ENCODE results near the gene LYZ.

Gene LYZ

DNA sequence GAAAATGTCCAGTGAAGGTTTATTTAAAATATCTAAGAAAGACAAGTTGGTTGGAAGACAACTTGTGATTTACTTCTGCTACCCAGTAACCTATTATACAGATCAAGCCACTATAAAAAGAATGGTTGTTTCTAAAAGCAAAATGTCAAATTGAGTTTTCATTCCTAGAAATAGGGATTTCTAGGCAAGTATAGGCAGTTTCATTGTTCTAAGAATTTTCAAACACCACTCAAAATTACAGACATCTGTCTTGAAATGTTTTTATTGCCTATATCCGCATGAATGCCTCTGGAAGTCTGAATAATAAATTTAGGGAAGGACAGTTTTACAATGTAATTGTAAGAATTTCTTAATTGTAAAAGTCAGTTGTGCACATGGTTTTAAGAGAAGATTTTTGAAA, 20.0 kb downstream of the LYZ start:
- Histone ChIP-seq H3K4me1 (ENCODE audit: control insufficient read depth in 1 of 2, insufficient read depth in 1 of 2, low read depth in 1 of 2, low read length in 1 of 2) (no peaks in the 10 kb centered on the region), H3K9me3 (no peaks in the 10 kb centered on the region), H3K36me3 (peaks cover 17% of the 10 kb centered on the region), H3K4me3 (ENCODE audit: low read depth in 1 of 2, low read length in 1 of 2) (no peak overlapping the region), H3K27ac (no peak overlapping the region), H3K27me3 (no peaks in the 10 kb centered on the region)
- TF ChIP-seq, protein P1, sequence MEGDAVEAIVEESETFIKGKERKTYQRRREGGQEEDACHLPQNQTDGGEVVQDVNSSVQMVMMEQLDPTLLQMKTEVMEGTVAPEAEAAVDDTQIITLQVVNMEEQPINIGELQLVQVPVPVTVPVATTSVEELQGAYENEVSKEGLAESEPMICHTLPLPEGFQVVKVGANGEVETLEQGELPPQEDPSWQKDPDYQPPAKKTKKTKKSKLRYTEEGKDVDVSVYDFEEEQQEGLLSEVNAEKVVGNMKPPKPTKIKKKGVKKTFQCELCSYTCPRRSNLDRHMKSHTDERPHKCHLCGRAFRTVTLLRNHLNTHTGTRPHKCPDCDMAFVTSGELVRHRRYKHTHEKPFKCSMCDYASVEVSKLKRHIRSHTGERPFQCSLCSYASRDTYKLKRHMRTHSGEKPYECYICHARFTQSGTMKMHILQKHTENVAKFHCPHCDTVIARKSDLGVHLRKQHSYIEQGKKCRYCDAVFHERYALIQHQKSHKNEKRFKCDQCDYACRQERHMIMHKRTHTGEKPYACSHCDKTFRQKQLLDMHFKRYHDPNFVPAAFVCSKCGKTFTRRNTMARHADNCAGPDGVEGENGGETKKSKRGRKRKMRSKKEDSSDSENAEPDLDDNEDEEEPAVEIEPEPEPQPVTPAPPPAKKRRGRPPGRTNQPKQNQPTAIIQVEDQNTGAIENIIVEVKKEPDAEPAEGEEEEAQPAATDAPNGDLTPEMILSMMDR (IDR thresholded peaks at IDR 0.05): no peak

DNA sequence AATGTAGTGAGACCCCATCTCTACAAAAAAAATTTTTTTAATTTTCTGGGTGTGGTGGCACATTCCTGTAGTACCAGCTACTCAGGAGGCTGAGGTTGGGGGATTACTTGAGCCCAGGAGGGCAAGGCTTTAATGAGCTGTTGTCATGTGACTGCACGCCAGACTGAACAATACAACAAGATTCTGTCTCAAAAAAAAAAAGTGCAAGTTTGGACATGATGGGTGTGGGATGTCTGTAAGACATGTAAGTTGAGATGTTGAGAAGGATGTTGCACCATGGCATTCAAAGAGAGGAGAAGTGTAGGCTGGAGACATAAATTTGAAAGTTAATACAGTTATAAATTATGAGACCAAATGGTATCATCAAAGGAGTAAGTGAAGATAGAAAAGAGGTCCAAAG, 34.9 kb downstream of the LYZ start:
- Histone ChIP-seq H3K4me1 (ENCODE audit: control insufficient read depth in 1 of 2, insufficient read depth in 1 of 2, low read depth in 1 of 2, low read length in 1 of 2) (no peaks in the 10 kb centered on the region), H3K27me3 (no peaks in the 10 kb centered on the region), H3K9me3 (no peaks in the 10 kb centered on the region), H3K36me3 (peaks cover 7% of the 10 kb centered on the region), H3K4me3 (ENCODE audit: low read depth in 1 of 2, low read length in 1 of 2) (no peak overlapping the region), H3K27ac (no peak overlapping the region)
- TF ChIP-seq, protein P1 (IDR thresholded peaks at IDR 0.05): no peak

- Histone ChIP-seq H3K4me1 (ENCODE audit: control insufficient read depth in 1 of 2, insufficient read depth in 1 of 2, low read depth in 1 of 2, low read length in 1 of 2) (no peaks in the 10 kb centered on the region), H3K9me3 (no peaks in the 10 kb centered on the region), H3K36me3 (peaks cover 7% of the 10 kb centered on the region), H3K27ac (no peak overlapping the region), H3K4me3 (ENCODE audit: low read depth in 1 of 2, low read length in 1 of 2) (no peak overlapping the region), H3K27me3 (no peaks in the 10 kb centered on the region)
- TF ChIP-seq, protein P1 (IDR thresholded peaks at IDR 0.05): no peak
Observed at GRCh38 chr12:69385038-69385437, 36.9 kb downstream of the LYZ start.

DNA sequence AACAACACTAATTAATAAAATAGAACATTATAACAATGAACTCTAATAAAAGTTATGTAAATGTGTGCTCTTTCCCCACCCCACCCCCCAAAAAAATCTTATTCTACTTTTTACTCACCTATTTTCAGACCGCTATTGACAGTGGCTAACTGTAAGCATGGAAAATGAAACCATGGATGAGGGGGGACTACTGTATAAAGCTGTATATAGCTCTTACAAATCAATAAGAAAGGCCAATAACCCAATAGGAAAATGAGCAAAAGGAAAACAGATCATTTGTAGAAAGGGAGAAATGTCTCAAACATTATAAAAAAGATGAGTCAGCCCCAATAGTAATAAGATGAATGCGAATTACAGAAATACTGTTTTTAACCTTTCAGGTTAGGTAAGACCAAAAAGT, 38.7 kb downstream of the LYZ start:
- Histone ChIP-seq H3K9me3 (no peaks in the 10 kb centered on the region), H3K4me1 (ENCODE audit: control insufficient read depth in 1 of 2, insufficient read depth in 1 of 2, low read depth in 1 of 2, low read length in 1 of 2) (no peaks in the 10 kb centered on the region), H3K36me3 (peaks cover 7% of the 10 kb centered on the region), H3K27me3 (no peaks in the 10 kb centered on the region), H3K4me3 (ENCODE audit: low read depth in 1 of 2, low read length in 1 of 2) (no peak overlapping the region), H3K27ac (no peak overlapping the region)
- TF ChIP-seq, protein P1 (IDR thresholded peaks at IDR 0.05): no peak

GRCh38 chr12:69388371-69388770, 40.2 kb downstream of the LYZ start:
- Histone ChIP-seq H3K9me3 (no peaks in the 10 kb centered on the region), H3K4me3 (ENCODE audit: low read depth in 1 of 2, low read length in 1 of 2) (no peak overlapping the region), H3K4me1 (ENCODE audit: control insufficient read depth in 1 of 2, insufficient read depth in 1 of 2, low read depth in 1 of 2, low read length in 1 of 2) (no peaks in the 10 kb centered on the region), H3K36me3 (peaks cover 7% of the 10 kb centered on the region), H3K27me3 (no peaks in the 10 kb centered on the region), H3K27ac (no peak overlapping the region)
- TF ChIP-seq, protein P1 (IDR thresholded peaks at IDR 0.05): no peak

DNA sequence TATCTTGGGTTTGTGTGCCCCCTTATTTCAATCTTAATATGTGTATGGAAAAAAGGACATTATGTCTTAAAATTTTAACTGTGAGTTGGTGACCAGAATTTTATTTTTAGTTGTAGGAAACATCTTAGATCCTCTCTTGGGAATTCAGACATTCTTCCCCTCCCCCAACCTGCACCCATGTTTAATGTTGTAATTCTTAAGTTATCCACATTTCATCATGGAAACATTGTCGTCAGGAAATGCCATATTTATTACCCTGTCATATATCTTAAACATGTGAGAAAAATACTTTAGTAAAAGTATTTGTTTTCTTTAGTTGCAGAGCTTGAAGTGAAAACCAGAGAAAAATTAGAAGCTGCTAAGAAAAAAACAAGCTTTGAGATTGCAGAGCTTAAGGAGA, 41.6 kb downstream of the LYZ start:
- TF ChIP-seq, protein P1 (IDR thresholded peaks at IDR 0.05): no peak
- H3K4me1 ChIP-seq (ENCODE audit: control insufficient read depth in 1 of 2, insufficient read depth in 1 of 2, low read depth in 1 of 2, low read length in 1 of 2): no peaks in the 10 kb centered on the region
- no peak overlapping the region for H3K27ac ChIP-seq
- peaks cover 7% of the 10 kb centered on the region for H3K36me3 ChIP-seq
- H3K4me3 ChIP-seq (ENCODE audit: low read depth in 1 of 2, low read length in 1 of 2): no peak overlapping the region
- H3K27me3 ChIP-seq: no peaks in the 10 kb centered on the region
- no peaks in the 10 kb centered on the region for H3K9me3 ChIP-seq

All from neutrophil (primary cell).